Measurements from ENCODE around the gene GTF2I.
"Not testable (repeated sequence)": the region's sequence is repeated elsewhere in the genome, so short reads cannot be mapped to it uniquely, and the experiment has no call there.

GTF2I gene

GRCh38 chr7:74773760-74774750 is 116.5 kb downstream of the GTF2I start, which contains the start of gene NCF1:
TSS of gene NCF1 (plus strand) at chr7:74774011. CDS start at chr7:74774032, 21 bp downstream.
- not testable (repeated sequence) for ATAC-seq

DNA sequence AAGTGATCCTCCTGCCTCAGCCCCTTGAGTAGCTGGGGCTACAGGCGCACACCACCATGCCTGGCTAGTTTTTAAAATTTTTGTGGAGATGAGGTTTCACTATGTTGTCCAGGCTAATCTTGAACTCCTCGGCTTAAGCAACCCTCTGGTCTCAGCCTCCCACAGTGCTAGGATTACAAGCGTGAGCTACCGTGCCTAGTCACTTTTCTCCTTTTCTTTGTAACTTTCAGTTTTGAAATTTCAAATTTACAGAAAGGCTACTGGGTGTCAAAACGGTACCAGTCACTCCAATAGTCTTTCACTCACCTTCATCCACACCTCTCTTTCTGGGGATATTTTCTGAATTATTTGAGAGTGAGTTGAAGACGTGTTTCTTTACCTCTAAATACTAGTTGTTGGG is 117.6 kb downstream of the GTF2I start:
- not testable (repeated sequence) for ATAC-seq

DNA sequence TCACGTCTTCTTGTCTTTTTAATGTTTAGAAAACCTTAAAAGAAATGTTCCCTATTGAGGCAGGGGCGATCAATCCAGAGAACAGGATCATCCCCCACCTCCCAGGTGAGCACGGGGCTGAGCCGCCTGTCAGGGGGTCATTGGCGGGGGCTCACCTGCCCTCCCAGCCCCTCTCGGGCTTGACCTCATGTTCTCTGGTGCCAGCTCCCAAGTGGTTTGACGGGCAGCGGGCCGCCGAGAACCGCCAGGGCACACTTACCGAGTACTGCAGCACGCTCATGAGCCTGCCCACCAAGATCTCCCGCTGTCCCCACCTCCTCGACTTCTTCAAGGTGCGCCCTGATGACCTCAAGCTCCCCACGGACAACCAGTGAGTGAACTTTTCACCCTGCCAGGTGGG is 121.5 kb downstream of the GTF2I start:
- ATAC-seq, result not testable (repeated sequence)

DNA sequence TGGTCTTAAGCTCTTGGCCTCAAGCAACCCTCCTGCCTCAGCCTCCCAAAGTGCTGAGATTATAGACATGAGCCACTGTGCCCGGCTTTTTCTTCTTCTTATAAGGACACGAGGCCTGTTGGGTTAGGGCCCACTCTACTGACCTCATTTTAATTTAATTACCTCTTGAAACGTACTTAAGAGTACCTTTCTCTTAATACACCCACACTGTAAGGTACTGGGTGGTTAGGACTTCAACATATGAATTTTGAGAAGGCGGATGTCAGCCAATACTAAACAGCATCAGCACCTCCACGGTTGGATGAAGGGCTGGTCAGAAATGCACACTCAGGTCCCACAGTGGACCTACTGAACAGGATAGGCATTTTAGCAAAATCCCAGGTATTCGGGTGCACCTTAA is 124.2 kb downstream of the GTF2I start:
- ATAC-seq, result not testable (repeated sequence)

DNA sequence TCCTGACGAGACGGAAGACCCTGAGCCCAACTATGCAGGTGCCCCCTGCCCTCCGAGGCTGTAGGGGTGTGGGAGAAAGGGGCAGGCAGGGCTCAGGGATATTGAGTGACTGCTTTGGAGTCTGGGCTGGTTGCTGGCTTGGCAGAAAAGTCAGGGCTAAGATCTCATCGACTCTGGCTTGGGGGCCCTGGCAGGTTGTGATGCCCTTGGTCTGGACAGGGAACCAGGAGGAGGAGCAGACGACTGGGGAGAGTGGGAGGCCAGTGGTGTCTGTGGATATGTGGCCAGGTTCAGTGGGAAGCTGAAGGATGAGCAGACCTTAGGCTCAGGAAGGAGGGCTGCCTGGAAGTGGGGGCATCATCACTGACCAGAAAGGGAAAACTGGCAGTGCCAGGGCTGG is 126.1 kb downstream of the GTF2I start:
- not testable (repeated sequence) for ATAC-seq

DNA sequence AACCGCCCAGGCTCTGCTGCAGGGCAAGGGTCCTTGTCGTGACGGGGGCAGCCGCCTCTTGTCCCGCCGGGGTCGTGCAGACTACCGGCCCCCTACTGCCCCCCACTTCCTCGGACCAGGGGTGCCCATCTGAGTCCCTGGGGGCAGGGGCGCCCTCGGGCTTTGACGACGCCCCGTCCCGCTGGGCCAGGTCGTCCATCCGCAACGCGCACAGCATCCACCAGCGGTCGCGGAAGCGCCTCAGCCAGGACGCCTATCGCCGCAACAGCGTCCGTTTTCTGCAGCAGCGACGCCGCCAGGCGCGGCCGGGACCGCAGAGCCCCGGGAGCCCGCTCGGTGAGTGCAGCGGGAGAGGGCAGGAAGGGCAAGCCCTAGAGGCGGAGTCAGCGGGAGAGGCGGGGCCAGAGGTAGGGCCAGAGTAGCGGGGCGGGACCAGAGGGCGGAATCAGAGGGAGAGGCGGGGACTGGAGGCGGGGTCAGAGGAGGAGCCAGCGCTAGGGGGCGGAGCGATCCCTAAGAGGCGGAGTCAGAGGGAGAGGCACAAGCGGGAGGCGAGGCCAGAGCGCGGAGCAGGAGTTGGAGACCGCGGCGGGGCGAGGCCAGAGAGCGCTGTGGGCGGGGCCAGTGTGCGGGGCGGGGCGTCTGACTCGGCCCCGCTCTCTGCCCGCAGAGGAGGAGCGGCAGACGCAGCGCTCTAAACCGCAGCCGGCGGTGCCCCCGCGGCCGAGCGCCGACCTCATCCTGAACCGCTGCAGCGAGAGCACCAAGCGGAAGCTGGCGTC is 131.0 kb downstream of the GTF2I start:
- peak; percentile 97 for ATAC-seq

DNA sequence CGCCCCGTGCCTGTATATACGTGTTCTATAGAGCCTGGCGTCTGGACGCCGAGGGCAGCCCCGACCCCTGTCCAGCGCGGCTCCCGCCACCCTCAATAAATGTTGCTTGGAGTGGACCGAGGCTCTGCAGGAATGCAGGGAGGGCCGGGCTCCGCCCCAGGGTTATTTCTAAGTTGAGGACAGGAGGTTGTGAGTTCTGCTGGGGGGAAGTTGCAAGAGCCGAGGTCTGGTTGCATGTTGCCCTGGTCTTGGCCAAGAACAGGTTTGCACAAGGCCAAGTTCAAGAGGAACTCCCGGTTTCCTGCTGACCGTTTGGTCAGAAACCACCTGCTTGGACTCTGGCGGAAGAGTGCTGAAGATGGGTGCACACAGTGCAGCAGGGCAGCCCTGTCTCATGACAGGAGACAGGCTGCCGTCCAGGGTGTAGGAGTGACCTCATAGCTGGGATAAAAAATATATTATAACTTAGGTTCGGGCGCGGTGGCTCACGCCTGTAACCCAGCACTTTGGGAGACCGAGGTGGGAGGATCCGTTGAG is 131.8 kb downstream of the GTF2I start:
- peak; percentile 7 for ATAC-seq

GRCh38 chr7:74797848-74798622 is 140.5 kb downstream of the GTF2I start:
- ATAC-seq, result not testable (repeated sequence)

- peak; percentile 60 for ATAC-seq
Observed at GRCh38 chr7:74798644-74799043, 141.1 kb downstream of the GTF2I start.
